NB4 (cell line): ENCODE measurements around the gene RAN.
"Not testable (repeated sequence)": the region's sequence is repeated elsewhere in the genome, so short reads cannot be mapped to it uniquely, and the experiment has no call there.

Experiments
- DNase-seq: peaks from one replicate; pipeline ENCODE4 v3.0.0; 2010; ENCODE audit warnings: low read depth
- H3K4me3 ChIP-seq: one replicate; pipeline ENCODE4 v1.5.1; 2011; ENCODE audit warnings: mild to moderate bottlenecking, low read depth, low read length, moderate library complexity
- CTCF ChIP-seq: IDR thresholded peaks from one replicate; pipeline ENCODE4 v1.5.1; 2012; ENCODE audit warnings: low read depth, low read length
- MAX ChIP-seq: IDR thresholded peaks from 2 replicates; pipeline ENCODE4 v1.6.1; 2011; ENCODE audit warnings: low read depth, low read length
- MYC ChIP-seq: IDR thresholded peaks from 2 replicates; pipeline ENCODE4 v1.6.1; 2011; ENCODE audit warnings: low read depth, low read length
- POLR2A ChIP-seq: IDR thresholded peaks from 2 replicates; pipeline ENCODE4 v1.6.1; 2011; ENCODE audit warnings: mild to moderate bottlenecking; ENCODE audit not compliant: insufficient read length; ENCODE audit errors: extremely low read depth

The RAN gene

GRCh38 chr12:130847112-130847511 lies 24.8 kb upstream of the RAN start:
- no peak for DNase-seq
- no peak overlapping the region for H3K4me3 ChIP-seq
- no peak for TF ChIP-seq MYC
- TF ChIP-seq POLR2A: no peak
- no peak for TF ChIP-seq MAX
- no peak for TF ChIP-seq CTCF

- H3K4me3 ChIP-seq, DNase-seq: not testable (repeated sequence)
Measured at GRCh38 chr12:130848105-130848504, 23.8 kb upstream of the RAN start.

- not testable (repeated sequence) for H3K4me3 ChIP-seq, DNase-seq
Measured at GRCh38 chr12:130848785-130849305, 23.0 kb upstream of the RAN start.

- DNase-seq: no peak
- TF ChIP-seq POLR2A (no peak), CTCF (no peak), MAX (no peak), MYC (no peak)
- no peak overlapping the region for H3K4me3 ChIP-seq
Measured at GRCh38 chr12:130849561-130850417, 22.1 kb upstream of the RAN start.

- no peak overlapping the region for H3K4me3 ChIP-seq
- TF ChIP-seq MAX: no peak
- DNase-seq: no peak
Measured at GRCh38 chr12:130850418-130851021, 21.3 kb upstream of the RAN start.

- TF ChIP-seq POLR2A: no peak
- TF ChIP-seq MAX: no peak
- TF ChIP-seq CTCF: no peak
- no peak for TF ChIP-seq MYC
- no peak for DNase-seq
- H3K4me3 ChIP-seq: no peak overlapping the region
Measured at GRCh38 chr12:130856088-130856487, 15.8 kb upstream of the RAN start.

- no peak for DNase-seq
- no peak overlapping the region for H3K4me3 ChIP-seq
- no peak for TF ChIP-seq CTCF
- no peak for TF ChIP-seq MYC
- no peak for TF ChIP-seq MAX
- TF ChIP-seq POLR2A: no peak
Measured at GRCh38 chr12:130858084-130858483, 13.8 kb upstream of the RAN start.
